Prostate gland (tissue), 2 donors: Measurements from ENCODE around the gene THSD7A. TPM values are rescaled to one million over a fixed set of nuclear protein-coding genes. Genes with fewer than 3 reads are reported as not detected.
A peak's percentile ranks its signal among the peaks of the same experiment; 100 is the strongest.

Experiments
- DNase-seq: peaks from one replicate; pipeline ENCODE4 v3.0.0-alpha.2; 2019; ENCODE audit warnings: low spot score
- H3K27ac ChIP-seq, 2 donors: fragments of 200-600 bp; sonication (generic); 2 replicates each; pipeline ENCODE4 v1.5.1; 2017 to 2019
- H3K27me3 ChIP-seq: fragments of 200-600 bp; sonication (generic); replicated peaks from 2 replicates; pipeline ENCODE4 v1.5.1; 2019; ENCODE audit not compliant: insufficient read depth
- H3K36me3 ChIP-seq, 2 donors: fragments of 200-600 bp; sonication (generic); 1 replicate in 1 of 2; 2 replicates in 1 of 2; pipeline versions ENCODE4 v1.5.1 to v1.8.1; 2017 to 2019
- H3K4me1 ChIP-seq: fragments of 200-600 bp; sonication (generic); replicated peaks from 2 replicates; pipeline ENCODE4 v1.5.1; 2019
- H3K4me3 ChIP-seq, 2 donors: fragments of 200-600 bp; sonication (generic); 2 replicates each; pipeline ENCODE4 v1.5.1; 2017 to 2019
- H3K9me3 ChIP-seq: fragments of 200-600 bp; sonication (generic); 2 replicates; pipeline ENCODE4 v1.5.1; 2017
- POLR2A ChIP-seq: fragments of 450-650 bp; IDR thresholded peaks from one replicate; pipeline ENCODE4 v1.6.1; 2016; ENCODE audit warnings: antibody characterized with exemption, mild to moderate bottlenecking
- POLR2AphosphoS5 ChIP-seq: sonication (generic); formaldehyde crosslinking; IDR thresholded peaks from one replicate; pipeline ENCODE4 v1.6.1; 2017; ENCODE audit warnings: antibody characterized with exemption
- WGBS: methylation state at CpG from one replicate; pipeline ENCODE4 v1.1.5; 2018; 5-methylcytosine and 5-hydroxymethylcytosine counted together
- intact Hi-C: fragments of 100-400 bp; cut with DNase I; formaldehyde crosslinking; loops from one replicate; pipeline ENCODE4 v1.14.2; 2022
- total RNA-seq, 2 donors: library from RNA; depleted of rRNA; stranded (reverse); fragments of >200 nt; gene quantifications; one replicate each; pipeline ENCODE4 v1.1.0, GENCODE V29; 2016
- TF ChIP-seq, protein P1 (sequence below), 4 experiments: fragments of 200-600 bp in 2 of 4; fragments of 450-650 bp in 2 of 4; sonication (generic) in 2 of 4; IDR thresholded peaks; 1 replicate in 3 of 4; 2 replicates in 1 of 4; pipeline ENCODE4 v1.5.1; 2016 to 2019; ENCODE audit warnings: antibody characterized with exemption in 4 of 4, mild to moderate bottlenecking in 2 of 4, moderate library complexity in 2 of 4

The THSD7A gene
- total RNA-seq, 2 donors from 2014 or later, result 3.1 to 9.9 TPM

DNA sequence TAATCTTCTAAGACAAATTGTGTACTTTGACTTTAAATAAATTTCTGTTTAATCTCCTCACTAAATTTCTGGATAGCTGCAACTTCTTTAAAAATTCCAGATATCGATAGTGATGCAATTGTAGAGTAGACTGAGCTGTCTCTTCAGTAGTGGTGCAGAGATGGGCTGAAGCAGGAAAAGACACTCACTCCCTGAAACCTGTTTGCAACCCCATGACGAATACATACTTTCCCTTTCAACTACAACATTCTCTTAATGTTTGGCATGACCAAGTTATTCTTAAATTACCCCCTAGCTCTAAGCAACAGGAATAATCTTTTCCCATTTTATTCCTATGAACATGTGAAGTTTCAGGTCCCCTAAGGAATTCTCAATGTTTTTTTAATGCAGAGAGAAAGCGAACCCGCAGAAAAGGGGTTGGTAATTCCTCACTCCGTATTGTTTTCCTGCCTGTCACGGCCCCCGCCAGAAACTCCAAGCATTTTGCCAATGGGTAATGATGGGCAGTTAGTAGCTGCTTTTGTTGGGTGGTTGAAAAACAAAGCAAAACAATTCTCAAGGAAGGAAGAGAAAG is 1.3 kb downstream of the THSD7A start:
- TF ChIP-seq, protein P1, sequence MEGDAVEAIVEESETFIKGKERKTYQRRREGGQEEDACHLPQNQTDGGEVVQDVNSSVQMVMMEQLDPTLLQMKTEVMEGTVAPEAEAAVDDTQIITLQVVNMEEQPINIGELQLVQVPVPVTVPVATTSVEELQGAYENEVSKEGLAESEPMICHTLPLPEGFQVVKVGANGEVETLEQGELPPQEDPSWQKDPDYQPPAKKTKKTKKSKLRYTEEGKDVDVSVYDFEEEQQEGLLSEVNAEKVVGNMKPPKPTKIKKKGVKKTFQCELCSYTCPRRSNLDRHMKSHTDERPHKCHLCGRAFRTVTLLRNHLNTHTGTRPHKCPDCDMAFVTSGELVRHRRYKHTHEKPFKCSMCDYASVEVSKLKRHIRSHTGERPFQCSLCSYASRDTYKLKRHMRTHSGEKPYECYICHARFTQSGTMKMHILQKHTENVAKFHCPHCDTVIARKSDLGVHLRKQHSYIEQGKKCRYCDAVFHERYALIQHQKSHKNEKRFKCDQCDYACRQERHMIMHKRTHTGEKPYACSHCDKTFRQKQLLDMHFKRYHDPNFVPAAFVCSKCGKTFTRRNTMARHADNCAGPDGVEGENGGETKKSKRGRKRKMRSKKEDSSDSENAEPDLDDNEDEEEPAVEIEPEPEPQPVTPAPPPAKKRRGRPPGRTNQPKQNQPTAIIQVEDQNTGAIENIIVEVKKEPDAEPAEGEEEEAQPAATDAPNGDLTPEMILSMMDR (IDR thresholded peaks at IDR 0.05), result no peak
- TF ChIP-seq POLR2A, result no peak
- no peaks in the 10 kb centered on the region for H3K9me3 ChIP-seq
- 12% methylated on average over 7 of the region's 7 CpGs for WGBS
- H3K27me3 ChIP-seq, result no peaks in the 10 kb centered on the region
- DNase-seq, result no peak
- H3K36me3 ChIP-seq, result no peaks in the 10 kb centered on the region
- peak overlapping the region; percentile 37 to 41 for H3K4me3 ChIP-seq
- H3K27ac ChIP-seq, result peak overlapping the region; percentile 60 to 62
- intact Hi-C loops, result loop anchor here (5.0 to 10.0 kb wide), 4 partner anchors 106 to 492 kb away; partner anchors contain the start of gene TMEM106B
- H3K4me1 ChIP-seq, result no peaks in the 10 kb centered on the region

DNA sequence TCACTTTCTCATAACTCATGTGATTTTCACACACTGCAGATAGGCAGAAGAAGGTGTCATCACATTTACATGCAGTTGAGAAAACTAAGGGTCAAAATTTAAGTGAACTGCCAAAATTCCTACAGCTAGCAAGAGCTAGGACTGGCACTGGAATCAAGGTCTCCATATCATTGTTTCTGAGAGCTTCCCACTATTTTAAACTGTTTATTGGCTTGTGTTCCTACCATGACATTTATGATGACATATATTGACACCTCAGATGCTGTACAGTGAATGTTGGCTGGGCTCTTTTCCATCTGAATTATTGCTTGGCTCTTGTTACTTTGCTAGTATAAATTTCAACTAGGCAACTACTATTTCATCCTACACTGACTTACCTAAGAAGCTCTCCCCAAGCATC is 2.0 kb downstream of the THSD7A start:
- Histone ChIP-seq H3K4me1 (no peaks in the 10 kb centered on the region), H3K36me3 (no peaks in the 10 kb centered on the region), H3K27ac (no peak overlapping the region), H3K4me3 (no peak overlapping the region), H3K9me3 (no peaks in the 10 kb centered on the region), H3K27me3 (no peaks in the 10 kb centered on the region)
- DNase-seq, result no peak
- intact Hi-C loops, result loop anchor here (5.0 to 10.0 kb wide), 4 partner anchors 105 to 492 kb away; partner anchors contain the start of gene TMEM106B
- TF ChIP-seq POLR2AphosphoS5, result no peak
- TF ChIP-seq POLR2A, result no peak
- TF ChIP-seq, protein P1 (IDR thresholded peaks at IDR 0.05), result no peak

DNA sequence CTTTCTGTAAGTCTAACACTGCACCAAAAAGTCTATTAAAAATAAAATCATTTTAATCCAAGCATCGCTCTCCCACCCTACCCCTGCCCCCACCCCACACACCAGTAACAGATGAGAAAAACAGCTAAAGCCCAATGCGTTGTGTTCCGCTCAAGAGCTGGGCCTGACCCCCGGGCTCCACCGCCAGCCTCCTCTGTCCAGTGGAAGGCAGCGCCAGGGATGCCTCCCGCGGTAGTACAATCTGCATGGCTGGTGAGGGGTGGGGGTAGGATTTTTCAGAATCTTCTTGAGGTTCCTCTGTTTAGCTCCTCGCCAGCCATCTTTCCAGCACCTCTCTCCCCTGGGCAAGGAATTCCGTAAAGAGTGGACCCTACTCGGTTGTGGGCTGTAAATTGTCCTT is 12.1 kb downstream of the THSD7A start:
- no peak for DNase-seq
- H3K27ac ChIP-seq, result no peak overlapping the region
- TF ChIP-seq POLR2AphosphoS5 (no peak), POLR2A (no peak)
- TF ChIP-seq, protein P1 (IDR thresholded peaks at IDR 0.05), result no peak
- H3K27me3 ChIP-seq, result no peaks in the 10 kb centered on the region
- no peaks in the 10 kb centered on the region for H3K9me3 ChIP-seq
- 95% methylated on average over 11 of the region's 11 CpGs for WGBS
- intact Hi-C loops, result no loop called here
- no peaks in the 10 kb centered on the region for H3K36me3 ChIP-seq
- no peak overlapping the region for H3K4me3 ChIP-seq
- no peaks in the 10 kb centered on the region for H3K4me1 ChIP-seq

GRCh38 chr7:11819271-11819670 is 12.7 kb downstream of the THSD7A start:
- Histone ChIP-seq H3K27ac (no peak overlapping the region), H3K36me3 (no peaks in the 10 kb centered on the region), H3K27me3 (no peaks in the 10 kb centered on the region), H3K4me1 (no peaks in the 10 kb centered on the region), H3K9me3 (no peaks in the 10 kb centered on the region), H3K4me3 (no peak overlapping the region)
- intact Hi-C loops, result no loop called here
- TF ChIP-seq, protein P1 (IDR thresholded peaks at IDR 0.05), result no peak
- TF ChIP-seq POLR2AphosphoS5 (no peak), POLR2A (no peak)
- DNase-seq, result no peak
- 92% methylated on average over 5 of the region's 5 CpGs for WGBS

DNA sequence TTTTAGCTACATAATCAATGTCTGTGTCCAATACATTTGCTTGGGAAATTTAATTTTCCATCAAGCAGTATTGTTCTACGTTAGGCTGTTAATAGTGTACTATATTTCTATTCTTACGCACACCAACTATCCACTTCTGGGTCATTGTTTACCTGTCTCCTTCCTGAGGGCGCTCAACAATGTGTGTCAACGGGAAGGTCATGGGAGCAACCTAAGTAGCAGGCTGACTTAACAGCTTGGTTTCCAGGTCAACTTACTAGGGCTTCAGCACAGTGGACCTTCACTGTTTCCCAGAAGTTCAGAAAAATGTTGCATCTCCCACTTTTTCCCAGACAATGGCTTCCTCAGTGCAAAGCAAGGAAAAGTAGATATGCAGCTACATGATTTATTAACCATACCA is 13.7 kb downstream of the THSD7A start:
- no peaks in the 10 kb centered on the region for H3K4me1 ChIP-seq
- intact Hi-C loops, result no loop called here
- WGBS, result 80% methylated on average over 4 of the region's 4 CpGs
- H3K27me3 ChIP-seq, result no peaks in the 10 kb centered on the region
- no peak for DNase-seq
- TF ChIP-seq, protein P1 (IDR thresholded peaks at IDR 0.05), result no peak
- TF ChIP-seq POLR2A, result no peak
- TF ChIP-seq POLR2AphosphoS5, result no peak
- no peak overlapping the region for H3K4me3 ChIP-seq
- no peaks in the 10 kb centered on the region for H3K9me3 ChIP-seq
- H3K27ac ChIP-seq, result no peak overlapping the region
- H3K36me3 ChIP-seq, result no peaks in the 10 kb centered on the region
